Spleen (tissue), 3 donors: ENCODE results near the gene SMC4.

Experiments
- POLR2A ChIP-seq, 3 donors: fragments of 450-650 bp; IDR thresholded peaks; one replicate each; pipeline ENCODE4 v1.5.1; 2017; ENCODE audit warnings: antibody characterized with exemption in 3 of 3, mild to moderate bottlenecking in 1 of 3
- POLR2AphosphoS5 ChIP-seq, 3 donors: sonication (generic); formaldehyde crosslinking; IDR thresholded peaks; one replicate each; pipeline ENCODE4 v1.5.1; 2017; ENCODE audit warnings: antibody characterized with exemption in 3 of 3

- TF ChIP-seq POLR2AphosphoS5 (IDR thresholded peaks at IDR 0.05) = no peak
- TF ChIP-seq POLR2A (IDR thresholded peaks at IDR 0.05) = no peak
Observed at GRCh38 chr3:160365869-160366522, 33.5 kb upstream of the SMC4 start.
